H9 (cell line): ENCODE results near the gene SDK1. TPM values are rescaled to one million over a fixed set of nuclear protein-coding genes. Genes with fewer than 3 reads are reported as not detected.

Experiments used
- DNase-seq: peaks from one replicate; pipeline ENCODE4 v3.0.0-alpha.2; 2017
- H2AFZ ChIP-seq: one replicate; pipeline ENCODE4 v1.6.1; 2013; ENCODE audit warnings: mild to moderate bottlenecking, low read length, control low read depth, moderate library complexity
- H2AK5ac ChIP-seq: 2 replicates; pipeline ENCODE4 v1.6.1; 2013; ENCODE audit warnings: low read length, control low read depth, mixed read lengths; ENCODE audit not compliant: insufficient read length
- H2BK120ac ChIP-seq: one replicate; pipeline ENCODE4 v1.6.1; 2013; ENCODE audit warnings: low read depth, mild to moderate bottlenecking, low read length, control low read depth, inconsistent platforms; ENCODE audit not compliant: poor library complexity, severe bottlenecking
- H2BK12ac ChIP-seq: 2 replicates; pipeline ENCODE4 v1.6.1; 2013; ENCODE audit warnings: low read length, control low read depth, mixed read lengths, low read depth; ENCODE audit not compliant: insufficient read length
- H2BK15ac ChIP-seq: 2 replicates; pipeline ENCODE4 v1.6.1; 2013; ENCODE audit warnings: low read depth, low read length, control low read depth
- H2BK20ac ChIP-seq: one replicate; pipeline ENCODE4 v1.6.1; 2013; ENCODE audit warnings: low read depth, mild to moderate bottlenecking, low read length, control low read depth, inconsistent platforms; ENCODE audit not compliant: poor library complexity, severe bottlenecking
- H2BK5ac ChIP-seq: 2 replicates; pipeline ENCODE4 v1.6.1; 2013; ENCODE audit warnings: low read length, control low read depth, mixed read lengths; ENCODE audit not compliant: insufficient read length
- H3K14ac ChIP-seq: 2 replicates; pipeline ENCODE4 v1.6.1; 2013; ENCODE audit warnings: low read length, control low read depth; ENCODE audit not compliant: insufficient read depth
- H3K18ac ChIP-seq: 2 replicates; pipeline ENCODE4 v1.6.1; 2013; ENCODE audit warnings: low read depth, mild to moderate bottlenecking, mixed read lengths, low read length, control low read depth; ENCODE audit not compliant: insufficient read length
- H3K23ac ChIP-seq: 2 replicates; pipeline ENCODE4 v1.6.1; 2013; ENCODE audit warnings: low read length, control low read depth, mixed read lengths, low read depth; ENCODE audit not compliant: insufficient read length
- H3K23me2 ChIP-seq: 2 replicates; pipeline ENCODE4 v1.6.1; 2013; ENCODE audit warnings: low read depth, mild to moderate bottlenecking, mixed read lengths, low read length, control low read depth; ENCODE audit not compliant: insufficient read length, poor library complexity, severe bottlenecking
- H3K27ac ChIP-seq: 2 replicates; pipeline ENCODE4 v1.5.1; 2013; ENCODE audit warnings: low read length, control low read depth, mixed read lengths, low read depth; ENCODE audit not compliant: insufficient read length
- H3K27me3 ChIP-seq: 2 replicates; pipeline ENCODE4 v1.6.1; 2013; ENCODE audit warnings: low read length, control low read depth, inconsistent platforms; ENCODE audit not compliant: insufficient read depth
- H3K4ac ChIP-seq: 2 replicates; pipeline ENCODE4 v1.6.1; 2013; ENCODE audit warnings: low read depth, mild to moderate bottlenecking, control low read depth, inconsistent platforms, low read length, moderate library complexity
- H3K4me1 ChIP-seq: 2 replicates; pipeline ENCODE4 v1.6.1; 2013; ENCODE audit warnings: low read length, control low read depth, inconsistent platforms; ENCODE audit not compliant: insufficient read depth
- H3K4me2 ChIP-seq: 2 replicates; pipeline ENCODE4 v1.6.1; 2013; ENCODE audit warnings: low read length, control low read depth, mixed read lengths; ENCODE audit not compliant: insufficient read length, insufficient read depth
- H3K56ac ChIP-seq: 2 replicates; pipeline ENCODE4 v1.6.1; 2013; ENCODE audit warnings: low read depth, mild to moderate bottlenecking, mixed read lengths, low read length, control low read depth; ENCODE audit not compliant: insufficient read length
- H3K79me1 ChIP-seq: 2 replicates; pipeline ENCODE4 v1.6.1; 2013; ENCODE audit warnings: low read depth, mild to moderate bottlenecking, moderate library complexity, low read length, control low read depth, inconsistent platforms; ENCODE audit not compliant: insufficient read depth, poor library complexity, severe bottlenecking
- H3K79me2 ChIP-seq: 2 replicates; pipeline ENCODE4 v1.6.1; 2013; ENCODE audit warnings: low read length, control low read depth, inconsistent platforms; ENCODE audit not compliant: insufficient read depth
- H3K9ac ChIP-seq: 2 replicates; pipeline ENCODE4 v1.6.1; 2013; ENCODE audit warnings: low read length, control low read depth, mixed read lengths; ENCODE audit not compliant: insufficient read length; ENCODE audit errors: extremely low read depth
- H3K9me3 ChIP-seq: one replicate; pipeline ENCODE4 v1.6.1; 2013; ENCODE audit warnings: low read depth, low read length, inconsistent platforms; ENCODE audit not compliant: control insufficient read depth
- H3T11ph ChIP-seq: one replicate; pipeline ENCODE4 v1.6.1; 2013; ENCODE audit warnings: mild to moderate bottlenecking, low read length, control low read depth, inconsistent platforms
- H4K20me1 ChIP-seq: one replicate; pipeline ENCODE4 v1.6.1; 2013; ENCODE audit not compliant: control insufficient read depth, insufficient read length, insufficient read depth
- H4K5ac ChIP-seq: 2 replicates; pipeline ENCODE4 v1.6.1; 2013; ENCODE audit warnings: low read depth, mild to moderate bottlenecking, mixed read lengths, low read length, control low read depth; ENCODE audit not compliant: insufficient read length
- H4K8ac ChIP-seq: replicated peaks from 2 replicates; pipeline ENCODE4 v1.6.1; 2013; ENCODE audit warnings: low read length, control low read depth, mixed read lengths, low read depth; ENCODE audit not compliant: insufficient read length
- H4K91ac ChIP-seq: 2 replicates; pipeline ENCODE4 v1.6.1; 2013; ENCODE audit warnings: low read depth, mild to moderate bottlenecking, moderate library complexity, mixed read lengths, low read length, control low read depth; ENCODE audit not compliant: insufficient read length
- H3K27ac Mint-ChIP-seq, 3 experiments: 2 replicates in 2 of 3; 3 replicates in 1 of 3; pipeline ENCODE4 v1.8.0; 2020 to 2021; ENCODE audit warnings: mixed read lengths in 3 of 3, mild to moderate bottlenecking in 1 of 3, moderate library complexity in 1 of 3
- H3K27me3 Mint-ChIP-seq: 2 replicates; pipeline ENCODE4 v1.8.0; 2021; ENCODE audit warnings: low read depth, mild to moderate bottlenecking, moderate library complexity, mixed read lengths
- H3K36me3 Mint-ChIP-seq, 3 experiments: 2 replicates in 2 of 3; 3 replicates in 1 of 3; pipeline ENCODE4 v1.8.0; 2020 to 2021; ENCODE audit warnings: low read depth in 3 of 3, mixed read lengths in 3 of 3; ENCODE audit not compliant: insufficient read depth in 1 of 3
- H3K4me1 Mint-ChIP-seq, 2 experiments: 2 replicates each; pipeline ENCODE4 v1.8.0; 2020; ENCODE audit warnings: mixed read lengths in 2 of 2
- H3K4me3 Mint-ChIP-seq, 2 experiments: 2 replicates in 1 of 2; 3 replicates in 1 of 2; pipeline ENCODE4 v1.8.0; 2020 to 2021; ENCODE audit warnings: mild to moderate bottlenecking in 2 of 2, mixed read lengths in 2 of 2, moderate library complexity in 1 of 2
- H3K9me3 Mint-ChIP-seq, 2 experiments: 2 replicates in 1 of 2; 3 replicates in 1 of 2; pipeline ENCODE4 v1.8.0; 2020; ENCODE audit warnings: mild to moderate bottlenecking in 2 of 2, mixed read lengths in 2 of 2, moderate library complexity in 1 of 2
- WGBS: extraction: QIAGEN DNeasy Blood & Tissue Kit; methylation state at CpG from one replicate; pipeline ENCODE4 v1.1.7; 2013; ENCODE audit warnings: missing lambda C conversion rate, low lambda C conversion rate, mixed read lengths; ENCODE audit not compliant: insufficient read length; ENCODE audit errors: extremely low coverage; 5-methylcytosine and 5-hydroxymethylcytosine counted together
- total RNA-seq: library from RNA; stranded (reverse); gene quantifications from 2 replicates; pipeline ENCODE4 v1.2.1, GENCODE V29; 2021
- TF ChIP-seq, protein P1 (sequence below): fragments of 200-600 bp; sonication (generic); conservative IDR thresholded peaks from 3 replicates; pipeline ENCODE4 v1.8.0; 2021; ENCODE audit warnings: antibody characterized with exemption, mild to moderate bottlenecking

SDK1 gene
- total RNA-seq, 1 experiment from 2014 or later: 8.7 TPM

- no peak overlapping the region for H3K4ac ChIP-seq
- Mint-ChIP-seq H3K27me3 (no peaks in the 10 kb centered on the region; the same call in 1 of the 2 replicates), H3K9me3 (no peaks in the 10 kb centered on the region; a peak in 3 of 5 replicates), H3K36me3 (peaks cover 0 to 1% (median 1%) of the 10 kb centered on the region in 3 experiments; a peak in 4 of 7 replicates), H3K27ac (peak overlapping the region in 2 of 3 experiments; percentile 14 to 26; a peak in 1 of 7 replicates), H3K4me3 (no peak overlapping the region), H3K4me1 (peaks cover 17 to 18% of the 10 kb centered on the region in 2 experiments)
- no peak overlapping the region for H3K9ac ChIP-seq
- H3K9me3 ChIP-seq: no peaks in the 10 kb centered on the region
- no peaks in the 10 kb centered on the region for H4K20me1 ChIP-seq
- no peaks in the 10 kb centered on the region for H3K79me2 ChIP-seq
- H3K4me1 ChIP-seq: no peaks in the 10 kb centered on the region; the same call in 1 of the 2 replicates
- H4K5ac ChIP-seq: no peak overlapping the region
- no peak overlapping the region for H4K91ac ChIP-seq
- H2AK5ac ChIP-seq: no peak overlapping the region
- no peak overlapping the region for H3K27ac ChIP-seq
- H2AFZ ChIP-seq: no peak overlapping the region
- WGBS: no CpG with 5 or more reads among the region's 5 CpGs
- no peak overlapping the region for H3K23ac ChIP-seq
- no peaks in the 10 kb centered on the region for H3K79me1 ChIP-seq
- no peak overlapping the region for H2BK5ac ChIP-seq
- H3K23me2 ChIP-seq: no peaks in the 10 kb centered on the region
- TF ChIP-seq, protein P1, sequence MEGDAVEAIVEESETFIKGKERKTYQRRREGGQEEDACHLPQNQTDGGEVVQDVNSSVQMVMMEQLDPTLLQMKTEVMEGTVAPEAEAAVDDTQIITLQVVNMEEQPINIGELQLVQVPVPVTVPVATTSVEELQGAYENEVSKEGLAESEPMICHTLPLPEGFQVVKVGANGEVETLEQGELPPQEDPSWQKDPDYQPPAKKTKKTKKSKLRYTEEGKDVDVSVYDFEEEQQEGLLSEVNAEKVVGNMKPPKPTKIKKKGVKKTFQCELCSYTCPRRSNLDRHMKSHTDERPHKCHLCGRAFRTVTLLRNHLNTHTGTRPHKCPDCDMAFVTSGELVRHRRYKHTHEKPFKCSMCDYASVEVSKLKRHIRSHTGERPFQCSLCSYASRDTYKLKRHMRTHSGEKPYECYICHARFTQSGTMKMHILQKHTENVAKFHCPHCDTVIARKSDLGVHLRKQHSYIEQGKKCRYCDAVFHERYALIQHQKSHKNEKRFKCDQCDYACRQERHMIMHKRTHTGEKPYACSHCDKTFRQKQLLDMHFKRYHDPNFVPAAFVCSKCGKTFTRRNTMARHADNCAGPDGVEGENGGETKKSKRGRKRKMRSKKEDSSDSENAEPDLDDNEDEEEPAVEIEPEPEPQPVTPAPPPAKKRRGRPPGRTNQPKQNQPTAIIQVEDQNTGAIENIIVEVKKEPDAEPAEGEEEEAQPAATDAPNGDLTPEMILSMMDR: no peak
- no peak overlapping the region for H3K56ac ChIP-seq
- no peak overlapping the region for H2BK12ac ChIP-seq
- no peaks in the 10 kb centered on the region for H3K27me3 ChIP-seq
- no peak overlapping the region for H4K8ac ChIP-seq
- DNase-seq: no peak
- no peak overlapping the region for H2BK120ac ChIP-seq
- H3K18ac ChIP-seq: no peak overlapping the region
- H2BK20ac ChIP-seq: no peak overlapping the region
- no peak overlapping the region for H3K4me2 ChIP-seq
- H3T11ph ChIP-seq: no peak overlapping the region
- H3K14ac ChIP-seq: no peak overlapping the region
- no peak overlapping the region for H2BK15ac ChIP-seq
Observed at GRCh38 chr7:3994764-3995163, 693.7 kb downstream of the SDK1 start.
